ENCODE measurements around the gene USP13. TPM values are rescaled to one million over a fixed set of nuclear protein-coding genes. Genes with fewer than 3 reads are reported as not detected.

USP13 gene
- total and polyA plus RNA-seq, 2 donors (not counting 3 experiments of a cell fraction or from before 2014, with no cell fraction given) = 5.8 to 24.0 TPM

- no peak overlapping the region for H3K27ac ChIP-seq (ENCODE audit: insufficient read depth, low read depth, low read length)
- H3K9ac ChIP-seq (replicated peaks; ENCODE audit: extremely low read depth, insufficient read depth, low read length) = no peak overlapping the region
- no peaks in the 10 kb centered on the region for H3K79me2 ChIP-seq (ENCODE audit: control insufficient read depth, insufficient read depth, low read length)
- TF ChIP-seq GATA2 (IDR thresholded peaks at IDR 0.05; ENCODE audit: insufficient read depth, insufficient read length, low read depth, low read length) = no peak
- TF ChIP-seq POLR2AphosphoS5 (IDR thresholded peaks at IDR 0.05; ENCODE audit: insufficient read depth, low read depth, low read length) = no peak
- no peak for TF ChIP-seq MYC (IDR thresholded peaks at IDR 0.05; ENCODE audit: low read depth, low read length)
- TF ChIP-seq JUN (IDR thresholded peaks at IDR 0.05; ENCODE audit: borderline replicate concordance, insufficient read depth, insufficient read length, low read depth) = no peak
- TF ChIP-seq CTCF (IDR thresholded peaks at IDR 0.05; ENCODE audit: extremely low read depth in 1 of 2, insufficient read depth in 1 of 2, low read depth in 1 of 2, low read length in 2 of 2) = no peak
- no peak for TF ChIP-seq FOS (IDR thresholded peaks at IDR 0.05; ENCODE audit: borderline replicate concordance, insufficient read depth, low read length)
- TF ChIP-seq EZH2 (IDR thresholded peaks at IDR 0.05; ENCODE audit: borderline replicate concordance, low read depth, low read length, severe bottlenecking) = no peak
- TF ChIP-seq MAX (IDR thresholded peaks at IDR 0.05; ENCODE audit: insufficient read depth, insufficient read length) = no peak
- no peak for TF ChIP-seq POLR2A (IDR thresholded peaks at IDR 0.05; ENCODE audit: low read depth, low read length)
- no TSS peak for BruUV-seq (replicated peaks)
- DNase-seq (ENCODE audit: low read depth, low spot score) (no peak), FAIRE-seq (no peak)
- CTCF ChIA-PET = interaction anchor here (1.0 kb wide), 1 partner anchor 64 kb away, joined by 3 read pairs; no protein-coding TSS in a partner anchor
- H3K9me3 ChIP-seq (replicated peaks; ENCODE audit: control insufficient read depth, insufficient read depth, low read length) = no peaks in the 10 kb centered on the region
- dilution Hi-C loops (cut with MboI; ENCODE audit: extremely low pct_ligation_motif_present, low sequenced_read_pairs) = no loop called here
- no peak overlapping the region for H3K4me3 ChIP-seq (replicated peaks in 1 of 3; ENCODE audit: insufficient read depth in 1 of 3, low read depth in 1 of 3, low read length in 3 of 3)
- H3K4me2 ChIP-seq (ENCODE audit: insufficient read depth, low read length) = no peak overlapping the region
- no peak overlapping the region for H2AFZ ChIP-seq (ENCODE audit: low read depth, low read length)
- POLR2A ChIA-PET = no interaction called here
- intact Hi-C loops (cut with micrococcal nuclease) = no loop called here
- H3K27me3 ChIP-seq (ENCODE audit: control insufficient read depth in 2 of 2, insufficient read depth in 2 of 2, low read length in 2 of 2) = no peaks in the 10 kb centered on the region
- H3K36me3 ChIP-seq (ENCODE audit: control insufficient read depth in 2 of 2, extremely low read depth in 1 of 2, insufficient read depth in 2 of 2, low read length in 2 of 2) = no peaks in the 10 kb centered on the region
- no peaks in the 10 kb centered on the region for H3K9me1 ChIP-seq (replicated peaks; ENCODE audit: control insufficient read depth, extremely low read depth, insufficient read depth, low read length)
- H4K20me1 ChIP-seq (replicated peaks; ENCODE audit: control insufficient read depth, extremely low read depth, insufficient read depth, low read length) = no peaks in the 10 kb centered on the region
- no peaks in the 10 kb centered on the region for H3K4me1 ChIP-seq (ENCODE audit: control insufficient read depth, extremely low read depth, insufficient read depth, low read length)
Observed at GRCh38 chr3:179713643-179714090, 60.8 kb downstream of the USP13 start.

Measured in endothelial cell of umbilical vein (primary cell).